Inflammatory macrophage treated with lipopolysaccharide for 4 hours (primary cell): ENCODE results near the gene MBD5.

Experiments used
- DNase-seq: peaks from one replicate; pipeline ENCODE4 v3.0.0-alpha.2; 2020

The MBD5 gene

GRCh38 chr2:148317598-148317997, 296.7 kb downstream of the MBD5 start:
- no peak for DNase-seq

DNA sequence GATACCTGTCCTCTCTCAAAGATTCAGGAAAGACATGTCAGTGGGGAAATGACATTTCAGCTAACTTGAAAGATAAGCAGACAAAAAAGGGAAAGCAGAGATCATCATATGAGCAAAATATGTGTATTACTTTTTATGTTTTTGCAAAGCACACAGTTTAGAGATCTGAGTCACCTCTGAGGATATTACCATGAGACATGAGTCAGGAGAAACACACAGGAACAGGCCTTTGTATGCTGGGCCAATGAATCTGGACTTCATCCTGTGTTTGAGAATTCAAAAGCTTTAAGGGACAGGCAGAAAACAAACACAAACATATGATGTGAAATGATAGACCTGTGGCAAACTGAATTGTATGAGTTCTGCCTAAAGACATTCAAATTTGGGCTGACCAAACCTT, 317.6 kb downstream of the MBD5 start:
- DNase-seq, result no peak

GRCh38 chr2:148342086-148342485, 321.2 kb downstream of the MBD5 start:
- no peak for DNase-seq

DNA sequence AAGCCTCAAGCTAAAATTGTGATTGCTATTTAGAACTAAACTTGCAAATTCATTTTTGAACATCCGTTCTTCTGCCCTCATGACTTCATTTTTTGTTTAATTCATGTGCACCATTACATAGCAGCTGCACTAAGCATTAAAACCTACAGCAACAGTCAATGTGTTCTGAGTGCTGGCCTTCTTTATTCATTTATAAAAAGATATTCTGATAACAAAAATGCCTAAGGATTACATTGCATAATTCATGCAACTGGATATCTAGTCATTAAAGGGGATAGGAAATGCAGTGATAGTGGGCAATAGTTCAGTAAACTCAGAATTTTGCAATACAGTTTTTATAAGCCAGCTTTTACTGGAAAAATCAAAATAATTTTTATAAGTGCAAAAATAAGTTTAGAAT, 329.3 kb downstream of the MBD5 start:
- no peak for DNase-seq

DNA sequence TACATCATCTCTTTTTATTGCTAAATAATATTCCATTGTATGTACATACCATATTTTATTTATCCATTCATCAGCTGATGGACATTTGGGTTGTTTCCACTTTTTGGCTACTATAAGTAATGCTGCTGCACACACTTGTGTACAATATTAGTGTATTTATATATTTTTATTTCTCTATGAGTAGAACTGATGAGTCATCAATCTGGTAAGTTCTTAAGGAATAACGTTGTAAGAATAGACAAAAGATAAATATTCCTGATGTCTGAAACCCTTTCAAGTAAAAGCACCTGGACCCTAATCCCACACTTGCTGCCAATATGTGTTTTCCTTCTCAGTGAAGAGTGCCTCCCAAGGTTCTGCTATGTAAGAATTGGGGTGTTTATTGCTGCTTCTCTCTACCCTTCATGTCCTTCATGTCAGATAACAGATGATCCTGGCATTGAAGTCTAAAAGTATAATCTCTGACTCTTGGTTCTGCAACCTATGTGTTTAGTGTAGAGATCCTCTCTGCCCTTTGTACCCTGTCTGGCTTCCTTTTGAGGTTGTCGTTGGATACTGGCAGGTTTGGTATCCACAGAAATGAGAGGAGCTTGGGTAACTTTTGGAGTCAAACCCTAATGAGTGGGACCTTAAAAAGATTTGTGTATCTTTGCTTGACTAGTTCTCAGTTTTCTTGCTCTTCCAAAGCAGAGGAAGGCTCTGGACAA, 330.7 kb downstream of the MBD5 start:
- DNase-seq, result no peak

GRCh38 chr2:148358375-148358774, 337.5 kb downstream of the MBD5 start:
- no peak for DNase-seq

GRCh38 chr2:148360662-148361061, 339.8 kb downstream of the MBD5 start:
- DNase-seq, result no peak

DNA sequence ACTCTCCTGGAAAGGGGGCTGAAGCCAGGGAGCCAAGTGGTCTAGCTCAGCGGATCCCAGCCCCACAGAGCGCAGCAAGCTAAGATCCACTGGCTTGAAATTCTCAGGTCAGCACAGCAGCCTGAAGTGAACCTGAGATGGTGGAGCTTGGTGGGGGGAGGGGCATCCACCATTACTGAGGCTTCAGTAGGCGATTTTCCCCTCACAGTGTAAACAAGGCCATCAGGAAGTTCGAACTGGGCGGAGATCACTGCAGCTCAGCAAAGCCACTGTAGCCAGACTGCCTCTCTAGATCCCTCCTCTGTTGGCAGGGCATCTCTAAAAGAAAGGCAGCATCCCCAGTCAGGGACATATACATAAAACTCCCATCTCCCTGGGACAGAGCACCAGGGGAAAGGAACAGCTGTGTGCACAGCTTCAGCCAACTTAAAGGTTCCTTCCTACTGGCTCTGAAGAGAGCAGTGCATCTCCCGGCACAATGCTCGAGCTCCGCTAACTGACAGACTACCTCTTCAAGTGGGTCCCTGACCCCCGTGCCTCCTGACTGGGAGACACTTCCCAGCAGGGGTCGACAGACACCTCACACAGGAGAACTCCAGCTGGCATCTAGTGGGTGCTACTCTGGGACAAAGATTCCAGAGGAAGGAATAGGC, 341.4 kb downstream of the MBD5 start:
- DNase-seq, result no peak

DNA sequence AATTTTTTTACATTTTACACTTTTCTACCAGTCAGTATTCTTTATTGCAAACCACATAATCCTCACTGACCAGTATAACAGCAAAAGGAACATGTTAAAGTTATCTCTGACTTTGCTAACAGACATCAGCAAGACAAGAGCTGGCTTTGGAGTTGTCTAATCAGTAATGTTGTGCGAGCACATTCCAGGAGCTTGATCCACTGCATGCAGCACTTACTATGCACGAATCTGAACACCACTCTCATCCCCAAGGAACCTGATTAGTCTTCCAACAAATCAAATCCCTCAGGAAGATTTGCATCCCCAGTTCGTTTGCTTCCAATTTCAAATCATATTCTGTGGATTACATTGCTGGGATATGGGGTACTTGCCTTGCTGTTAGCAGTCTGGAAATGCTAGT, 354.3 kb downstream of the MBD5 start:
- DNase-seq, result no peak

DNA sequence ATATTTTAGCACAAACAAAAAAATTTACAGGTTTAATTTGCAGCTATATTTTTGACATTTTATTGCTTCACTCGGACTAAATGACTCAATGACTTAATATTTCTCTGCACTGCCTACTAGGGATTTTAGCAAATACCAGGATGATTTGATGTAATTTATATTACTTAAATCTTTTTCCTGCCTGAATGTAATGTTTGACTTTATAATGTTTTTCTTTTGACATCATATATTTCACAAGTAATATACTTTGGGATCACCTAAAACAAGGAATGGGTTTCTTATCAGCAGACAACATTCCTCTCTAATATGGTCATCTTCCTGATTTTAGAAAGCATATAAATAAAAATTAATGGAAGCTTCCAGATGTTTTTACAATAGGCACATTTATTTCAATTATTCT, 370.4 kb downstream of the MBD5 start:
- no peak for DNase-seq

DNA sequence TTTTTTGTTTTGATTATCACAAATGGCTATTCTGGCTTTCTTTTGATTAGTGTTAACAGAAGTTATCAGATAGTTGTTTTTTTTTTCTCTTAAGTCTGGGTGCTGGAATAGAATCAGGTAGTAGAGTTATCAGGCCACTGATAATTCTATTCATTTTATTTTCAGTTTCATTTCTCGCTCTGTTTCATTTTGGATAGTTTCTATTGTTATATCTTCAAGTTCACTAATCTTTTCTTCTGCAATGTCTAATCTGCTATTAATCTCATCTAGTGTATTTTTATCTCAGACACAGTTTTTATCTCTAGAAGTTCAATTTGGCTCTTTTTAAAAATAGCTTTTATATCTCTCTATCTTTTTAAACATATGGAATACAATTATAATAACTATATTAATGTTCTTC, 381.9 kb downstream of the MBD5 start:
- no peak for DNase-seq

DNA sequence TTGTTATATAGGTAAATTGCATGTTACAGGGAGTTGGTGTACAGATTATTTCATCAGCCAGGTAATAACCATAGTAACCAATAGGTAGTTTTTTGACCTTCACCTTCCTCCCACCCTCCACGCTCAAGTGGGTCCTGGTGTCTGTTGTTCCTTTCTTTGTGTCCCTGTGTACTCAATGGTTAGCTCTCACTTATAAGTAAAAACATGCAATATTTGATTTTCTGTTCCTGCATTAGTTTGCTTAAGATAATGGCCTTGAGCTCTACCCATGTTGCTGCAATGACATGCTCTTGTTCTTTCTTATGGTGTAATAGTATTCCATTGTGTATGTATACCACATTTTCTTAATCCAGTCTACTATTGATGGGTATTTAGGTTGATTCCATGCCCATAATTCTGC, 390.0 kb downstream of the MBD5 start:
- DNase-seq, result no peak

GRCh38 chr2:148416248-148416647, 395.4 kb downstream of the MBD5 start:
- DNase-seq, result no peak

DNA sequence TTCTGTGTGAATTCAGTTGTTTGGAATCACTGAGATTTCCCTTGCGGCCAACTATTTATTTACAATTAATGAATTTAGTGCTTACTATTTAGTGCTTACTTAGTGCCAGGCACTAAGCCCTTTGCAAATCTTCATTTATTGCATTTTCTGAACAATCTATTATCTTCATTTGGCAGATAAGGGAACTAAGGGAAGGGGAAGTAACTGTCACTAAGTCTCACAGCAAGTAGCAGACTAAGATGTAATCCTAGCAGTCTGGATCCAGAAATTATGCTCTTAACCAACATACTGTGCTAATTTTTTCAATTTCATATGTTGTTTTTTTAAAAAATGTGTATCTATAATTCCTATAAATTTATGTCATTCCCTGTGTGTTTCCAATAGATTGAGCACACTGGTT, 409.2 kb downstream of the MBD5 start:
- DNase-seq, result no peak

DNA sequence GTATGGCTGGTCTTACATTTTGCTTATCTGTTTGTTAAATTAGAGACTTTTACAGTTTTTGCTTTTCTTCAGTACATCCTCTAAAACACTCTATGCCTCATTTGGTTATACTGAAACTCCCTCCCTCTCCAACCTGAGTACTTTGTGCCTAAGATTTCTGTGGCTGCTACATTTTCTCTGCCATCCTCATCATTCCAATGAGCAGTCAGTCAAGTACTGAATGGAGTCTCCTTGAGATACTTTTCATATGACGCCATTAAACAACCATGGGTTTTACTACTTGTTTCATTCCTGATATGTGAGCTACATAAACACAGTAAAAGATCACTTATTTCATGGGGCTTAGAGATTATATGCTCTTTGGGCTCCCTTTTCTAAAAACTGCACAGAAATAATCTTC, 427.0 kb downstream of the MBD5 start:
- DNase-seq, result no peak

- DNase-seq, result no peak
Observed at GRCh38 chr2:148450531-148450930, 429.6 kb downstream of the MBD5 start.

GRCh38 chr2:148451046-148451445, 430.2 kb downstream of the MBD5 start:
- DNase-seq, result no peak

DNA sequence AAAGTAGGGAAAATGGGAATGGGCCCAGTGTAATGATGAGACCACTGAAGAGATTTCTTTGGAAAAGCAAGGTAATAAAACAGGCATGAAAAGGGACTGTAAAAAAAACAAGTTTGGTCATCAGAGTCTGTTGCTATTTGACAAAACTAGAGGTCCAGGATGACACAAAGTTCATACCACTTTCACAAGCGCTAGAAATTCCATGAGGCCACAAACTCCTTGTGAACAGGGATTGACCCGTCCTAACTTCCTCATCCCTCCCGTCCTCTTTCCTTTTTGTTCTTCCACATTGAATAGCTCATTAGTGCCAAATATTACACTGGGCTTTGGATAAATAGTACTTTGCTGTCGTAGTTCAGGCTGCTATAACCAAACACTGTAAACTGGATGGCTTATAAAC, 434.9 kb downstream of the MBD5 start:
- DNase-seq, result no peak

DNA sequence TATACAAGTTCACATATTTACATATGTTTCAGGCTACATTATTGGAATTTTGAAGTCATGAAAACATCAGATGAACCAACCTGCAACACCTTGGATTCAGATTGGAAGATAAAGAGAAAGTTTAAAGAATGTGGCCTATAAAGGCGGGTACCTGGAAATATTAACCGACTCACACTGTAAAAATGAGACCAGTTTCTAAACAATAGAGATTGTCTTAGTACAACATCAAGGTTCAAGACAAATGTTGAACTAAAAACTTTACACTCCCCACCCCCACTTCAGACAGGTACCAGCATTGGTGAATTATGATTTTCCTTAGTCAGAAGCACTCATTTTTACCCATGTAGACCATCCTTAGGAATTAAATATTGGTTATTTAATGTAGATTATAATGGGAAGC, 437.3 kb downstream of the MBD5 start:
- DNase-seq, result no peak

GRCh38 chr2:148459377-148459778, 438.5 kb downstream of the MBD5 start:
- no peak for DNase-seq

DNA sequence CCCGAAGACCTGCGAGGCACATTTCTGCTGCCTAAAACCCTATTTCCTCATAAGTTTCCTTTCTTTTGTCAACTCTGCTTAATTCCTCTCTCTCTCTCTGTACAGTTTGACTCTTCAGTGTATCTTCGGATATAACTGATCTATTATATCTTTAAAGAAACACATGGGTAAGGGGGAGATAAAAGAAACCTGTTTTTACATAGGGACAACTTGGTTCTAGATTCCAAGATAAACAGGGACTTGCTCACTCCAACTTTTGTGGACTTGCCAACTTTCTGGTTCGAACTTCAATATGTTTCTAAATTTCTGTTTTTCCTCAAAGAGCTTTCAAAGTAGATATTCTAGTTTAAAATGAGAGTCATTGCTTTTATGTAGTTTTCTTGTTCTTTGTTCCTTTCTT, 441.0 kb downstream of the MBD5 start:
- no peak for DNase-seq

DNA sequence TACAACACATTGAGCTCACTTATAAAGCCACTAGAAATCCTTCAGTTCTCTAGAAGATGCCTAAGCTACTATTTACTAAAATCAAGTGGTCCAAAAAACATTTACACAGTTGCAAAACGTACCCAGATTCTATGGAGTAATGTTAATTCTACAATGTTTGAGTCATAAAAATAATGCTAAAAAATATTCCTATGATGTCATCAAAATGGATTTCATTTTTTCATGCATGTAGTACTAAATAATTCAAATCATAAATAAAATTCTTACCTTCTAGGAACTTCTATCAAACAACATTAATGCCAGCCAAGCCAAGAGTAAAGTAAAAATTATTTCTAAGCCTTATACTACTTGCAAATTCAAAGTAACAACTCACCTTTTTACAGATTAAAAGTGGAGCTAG, 454.7 kb downstream of the MBD5 start:
- no peak for DNase-seq

DNA sequence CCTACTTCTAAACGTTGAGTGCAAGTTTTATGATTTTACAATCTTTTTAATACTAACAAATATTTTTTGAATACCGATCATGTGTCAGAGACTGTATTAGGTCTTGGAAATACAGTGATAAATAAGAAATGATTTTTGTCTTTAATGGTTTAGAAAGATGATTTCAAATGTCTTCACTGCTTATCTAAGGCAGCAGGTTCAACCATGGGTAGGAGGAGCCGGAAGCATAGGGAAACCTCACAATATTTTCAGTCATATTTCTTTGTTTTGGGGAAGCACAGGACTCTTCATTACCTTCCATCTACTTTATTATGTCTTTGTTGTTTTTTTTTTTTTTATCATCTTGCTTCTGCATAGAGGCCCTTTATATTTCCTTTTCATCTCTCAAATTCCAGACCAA, 458.5 kb downstream of the MBD5 start:
- DNase-seq, result no peak

- no peak for DNase-seq
Observed at GRCh38 chr2:148483665-148484064, 462.8 kb downstream of the MBD5 start.

- DNase-seq, result peak; percentile 39
Observed at GRCh38 chr2:148484066-148484465, 463.2 kb downstream of the MBD5 start.
